ENCODE data around the gene ZSWIM5. TPM values are rescaled to one million over a fixed set of nuclear protein-coding genes. Genes with fewer than 3 reads are reported as not detected.
"Not testable (repeated sequence)": the region's sequence is repeated elsewhere in the genome, so short reads cannot be mapped to it uniquely, and the experiment has no call there.

The ZSWIM5 gene
- total and polyA plus RNA-seq, 2 donors (not counting 1 experiment from before 2014, with no cell fraction given) = 0.36 to 1.7 TPM

- no peak overlapping the region for H3K27ac ChIP-seq (ENCODE audit: low read length in 2 of 2)
- H3K9me3 Mint-ChIP-seq (ENCODE audit: insufficient read depth) = no peaks in the 10 kb centered on the region
- CTCF ChIA-PET = no interaction called here
- H3K27me3 ChIP-seq (replicated peaks in 1 of 4; ENCODE audit: control extremely low read depth in 1 of 4, control insufficient read depth in 3 of 4, insufficient read depth in 4 of 4, low read length in 3 of 4) = no peaks in the 10 kb centered on the region
- H3K9ac ChIP-seq (ENCODE audit: low read length) = no peak overlapping the region
- H3K4me3 ChIP-seq (ENCODE audit: control extremely low read depth in 1 of 5, extremely low read depth in 1 of 5, insufficient read depth in 1 of 5, low read depth in 2 of 5, low read length in 4 of 5) = no peak overlapping the region
- no peaks in the 10 kb centered on the region for H4K20me1 ChIP-seq (ENCODE audit: control insufficient read depth, insufficient read depth, low read length, poor library complexity, severe bottlenecking)
- intact Hi-C loops (cut with micrococcal nuclease) = no loop called here
- H3K4me1 Mint-ChIP-seq = no peaks in the 10 kb centered on the region
- H3K79me2 ChIP-seq (ENCODE audit: control insufficient read depth, insufficient read depth, low read length) = no peaks in the 10 kb centered on the region
- POLR2A ChIA-PET = no interaction called here
- H3K27me3 Mint-ChIP-seq = peaks cover 19% of the 10 kb centered on the region
- H3K4me3 Mint-ChIP-seq = no peak overlapping the region
- ATAC-seq (ENCODE audit: low read depth) (no peak), DNase-seq (no peak)
- no peak overlapping the region for H2AFZ ChIP-seq (ENCODE audit: insufficient read depth, low read depth, low read length, poor library complexity, severe bottlenecking)
- no peaks in the 10 kb centered on the region for H3K4me1 ChIP-seq (ENCODE audit: control insufficient read depth in 2 of 2, insufficient read depth in 2 of 2, low read length in 2 of 2)
- H3K9me3 ChIP-seq (ENCODE audit: control extremely low read depth in 1 of 3, control insufficient read depth in 2 of 3, insufficient read depth in 1 of 3, low read length in 2 of 3) = peaks cover 0 to 15% (median 0%) of the 10 kb centered on the region in 3 donors
- no peaks in the 10 kb centered on the region for H3K36me3 ChIP-seq (replicated peaks in 1 of 2; ENCODE audit: control extremely low read depth in 1 of 2, control insufficient read depth in 1 of 2, extremely low read depth in 1 of 2, insufficient read depth in 2 of 2, low read length in 1 of 2)
- H3K4me2 ChIP-seq (replicated peaks; ENCODE audit: low read depth, low read length, poor library complexity, severe bottlenecking) = no peak overlapping the region
- no peak for TF ChIP-seq EZH2 (IDR thresholded peaks at IDR 0.05; ENCODE audit: borderline replicate concordance, insufficient read depth, low read depth, low read length, poor library complexity, severe bottlenecking)
- TF ChIP-seq, protein P1, sequence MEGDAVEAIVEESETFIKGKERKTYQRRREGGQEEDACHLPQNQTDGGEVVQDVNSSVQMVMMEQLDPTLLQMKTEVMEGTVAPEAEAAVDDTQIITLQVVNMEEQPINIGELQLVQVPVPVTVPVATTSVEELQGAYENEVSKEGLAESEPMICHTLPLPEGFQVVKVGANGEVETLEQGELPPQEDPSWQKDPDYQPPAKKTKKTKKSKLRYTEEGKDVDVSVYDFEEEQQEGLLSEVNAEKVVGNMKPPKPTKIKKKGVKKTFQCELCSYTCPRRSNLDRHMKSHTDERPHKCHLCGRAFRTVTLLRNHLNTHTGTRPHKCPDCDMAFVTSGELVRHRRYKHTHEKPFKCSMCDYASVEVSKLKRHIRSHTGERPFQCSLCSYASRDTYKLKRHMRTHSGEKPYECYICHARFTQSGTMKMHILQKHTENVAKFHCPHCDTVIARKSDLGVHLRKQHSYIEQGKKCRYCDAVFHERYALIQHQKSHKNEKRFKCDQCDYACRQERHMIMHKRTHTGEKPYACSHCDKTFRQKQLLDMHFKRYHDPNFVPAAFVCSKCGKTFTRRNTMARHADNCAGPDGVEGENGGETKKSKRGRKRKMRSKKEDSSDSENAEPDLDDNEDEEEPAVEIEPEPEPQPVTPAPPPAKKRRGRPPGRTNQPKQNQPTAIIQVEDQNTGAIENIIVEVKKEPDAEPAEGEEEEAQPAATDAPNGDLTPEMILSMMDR (IDR thresholded peaks at IDR 0.05) = no peak
- no peak overlapping the region for H3K27ac Mint-ChIP-seq
Observed at GRCh38 chr1:45101947-45102346, 104.5 kb downstream of the ZSWIM5 start.

DNA sequence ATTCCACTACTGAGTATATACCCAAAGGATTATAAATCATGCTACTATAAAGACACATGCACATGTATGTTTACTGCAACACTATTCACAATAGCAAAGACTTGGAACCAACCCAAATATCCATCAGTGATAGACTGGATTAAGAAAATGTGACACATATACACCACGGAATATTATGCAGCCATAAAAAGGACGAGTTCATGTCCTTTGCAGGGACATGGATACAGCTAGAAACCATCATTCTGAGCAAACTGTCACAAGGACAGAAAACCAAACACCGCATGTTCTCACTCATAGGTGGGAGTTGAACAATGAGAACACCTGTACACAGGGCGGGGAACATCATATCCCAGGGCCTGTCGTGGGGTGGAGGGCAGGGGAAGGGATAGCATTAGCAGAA is 104.9 kb downstream of the ZSWIM5 start:
- H3K36me3 ChIP-seq (replicated peaks in 1 of 2; ENCODE audit: control extremely low read depth in 1 of 2, control insufficient read depth in 1 of 2, extremely low read depth in 1 of 2, insufficient read depth in 2 of 2, low read length in 1 of 2); H3K27ac ChIP-seq (ENCODE audit: low read length in 2 of 2); POLR2A ChIA-PET; H3K4me3 Mint-ChIP-seq; DNase-seq; CTCF ChIA-PET; H3K9ac ChIP-seq (ENCODE audit: low read length); H3K4me2 ChIP-seq (replicated peaks; ENCODE audit: low read depth, low read length, poor library complexity, severe bottlenecking); H3K4me1 Mint-ChIP-seq; H3K79me2 ChIP-seq (ENCODE audit: control insufficient read depth, insufficient read depth, low read length); H3K4me3 ChIP-seq (ENCODE audit: control extremely low read depth in 1 of 5, extremely low read depth in 1 of 5, insufficient read depth in 1 of 5, low read depth in 2 of 5, low read length in 4 of 5); ATAC-seq (ENCODE audit: low read depth); H3K9me3 Mint-ChIP-seq (ENCODE audit: insufficient read depth); H2AFZ ChIP-seq (ENCODE audit: insufficient read depth, low read depth, low read length, poor library complexity, severe bottlenecking); H3K27me3 ChIP-seq (replicated peaks in 1 of 4; ENCODE audit: control extremely low read depth in 1 of 4, control insufficient read depth in 3 of 4, insufficient read depth in 4 of 4, low read length in 3 of 4); intact Hi-C loops (cut with micrococcal nuclease); H4K20me1 ChIP-seq (ENCODE audit: control insufficient read depth, insufficient read depth, low read length, poor library complexity, severe bottlenecking); H3K4me1 ChIP-seq (ENCODE audit: control insufficient read depth in 2 of 2, insufficient read depth in 2 of 2, low read length in 2 of 2); H3K27ac Mint-ChIP-seq: not testable (repeated sequence)
- H3K27me3 Mint-ChIP-seq = peaks cover 19% of the 10 kb centered on the region
- WGBS (ENCODE audit: insufficient coverage) = 83% methylated on average over 4 of the region's 5 CpGs
- peaks cover 0 to 15% (median 0%) of the 10 kb centered on the region in 3 donors for H3K9me3 ChIP-seq (ENCODE audit: control extremely low read depth in 1 of 3, control insufficient read depth in 2 of 3, insufficient read depth in 1 of 3, low read length in 2 of 3)
